Stimulated activated CD8-positive, alpha-beta memory T cell treated with anti-CD3 and anti-CD28 coated beads, Interleukin-7, amount 100 ng/mL, for 24 hours (primary cell): ENCODE measurements around the gene SFI1.

Experiments used
- DNase-seq: peaks from one replicate; pipeline ENCODE4 v3.0.0-alpha.2; 2020; ENCODE audit warnings: low read depth

The SFI1 gene

GRCh38 chr22:31616315-31616980 is 120.1 kb downstream of the SFI1 start:
- DNase-seq, result no peak

GRCh38 chr22:31618057-31618456 is 121.7 kb downstream of the SFI1 start:
- DNase-seq, result no peak

GRCh38 chr22:31618471-31619176 is 122.3 kb downstream of the SFI1 start:
- DNase-seq, result no peak

GRCh38 chr22:31619611-31620300 is 123.4 kb downstream of the SFI1 start:
- DNase-seq, result no peak

- DNase-seq, result no peak
Measured at GRCh38 chr22:31620756-31621480, 124.6 kb downstream of the SFI1 start.

- no peak for DNase-seq
Measured at GRCh38 chr22:31621507-31622124, 125.3 kb downstream of the SFI1 start.

GRCh38 chr22:31622980-31623379 is 126.6 kb downstream of the SFI1 start:
- no peak for DNase-seq

GRCh38 chr22:31623592-31624304 is 127.4 kb downstream of the SFI1 start:
- no peak for DNase-seq

- DNase-seq, result no peak
Measured at GRCh38 chr22:31625257-31625640, 128.9 kb downstream of the SFI1 start.

GRCh38 chr22:31625661-31626426 is 129.5 kb downstream of the SFI1 start:
- DNase-seq, result no peak

- DNase-seq, result no peak
Measured at GRCh38 chr22:31626427-31627150, 130.3 kb downstream of the SFI1 start.

GRCh38 chr22:31627223-31627731 is 130.9 kb downstream of the SFI1 start:
- no peak for DNase-seq

- no peak for DNase-seq
Measured at GRCh38 chr22:31628362-31628761, 132.0 kb downstream of the SFI1 start.

GRCh38 chr22:31628969-31629708 is 132.8 kb downstream of the SFI1 start:
- no peak for DNase-seq

- no peak for DNase-seq
Measured at GRCh38 chr22:31629741-31630184, 133.4 kb downstream of the SFI1 start.

- DNase-seq, result peak; percentile 68
Measured at GRCh38 chr22:31630331-31631329, 134.3 kb downstream of the SFI1 start.

- DNase-seq, result no peak
Measured at GRCh38 chr22:31631436-31631835, 135.1 kb downstream of the SFI1 start.
